Measurements from ENCODE around the gene CDC42BPG. TPM values are rescaled to one million over a fixed set of nuclear protein-coding genes. Genes with fewer than 3 reads are reported as not detected.

Gene CDC42BPG
- total RNA-seq, 1 experiment from 2014 or later, result 4.1 TPM

- 0 out of 2 replicates have a peak, but pooled peaks cover 4% of the 10 kb centered on the region for H3K4me1 ChIP-seq (ENCODE audit: control insufficient read depth, insufficient read depth, low read length)
- no peak for ATAC-seq
- no peaks in the 10 kb centered on the region for H3K27me3 ChIP-seq (ENCODE audit: control insufficient read depth, insufficient read depth, low read length)
- no peak overlapping the region for H3K27ac ChIP-seq (ENCODE audit: low read length)
- intact Hi-C loops (cut with micrococcal nuclease; ENCODE audit: unreplicated experiment) (no loop called here), in situ Hi-C loops (cut with HindIII; ENCODE audit: low pct_unique_long_range_greater_than_20kb, low sequenced_read_pairs) (no loop called here)
- ChIA-PET POLR2A (interaction anchor here (0.5 kb wide), 1 partner anchor 173 kb away, joined by 10 read pairs; no protein-coding TSS in a partner anchor), CTCF (no interaction called here)
- H3K9me3 ChIP-seq (ENCODE audit: control insufficient read depth, insufficient read depth, low read depth, low read length), result no peaks in the 10 kb centered on the region
- DNase-seq (ENCODE audit: low read depth, low spot score), result no peak
- TF ChIP-seq TCF7L2 (IDR thresholded peaks at IDR 0.05; ENCODE audit: low read depth, low read length) (no peak), POLR2AphosphoS5 (IDR thresholded peaks at IDR 0.05; ENCODE audit: low read depth, low read length) (no peak)
- no peaks in the 10 kb centered on the region; the same call in 1 of the 2 replicates for H3K36me3 ChIP-seq (ENCODE audit: control insufficient read depth, insufficient read depth, low read length)
- BruUV-seq (replicated peaks), result no TSS peak
- H3K4me3 ChIP-seq (ENCODE audit: low read depth in 2 of 2, low read length in 2 of 2), result no peak overlapping the region
These were observed 47.5 kb downstream of the CDC42BPG start for GRCh38 chr11:64796757-64797541.

DNA sequence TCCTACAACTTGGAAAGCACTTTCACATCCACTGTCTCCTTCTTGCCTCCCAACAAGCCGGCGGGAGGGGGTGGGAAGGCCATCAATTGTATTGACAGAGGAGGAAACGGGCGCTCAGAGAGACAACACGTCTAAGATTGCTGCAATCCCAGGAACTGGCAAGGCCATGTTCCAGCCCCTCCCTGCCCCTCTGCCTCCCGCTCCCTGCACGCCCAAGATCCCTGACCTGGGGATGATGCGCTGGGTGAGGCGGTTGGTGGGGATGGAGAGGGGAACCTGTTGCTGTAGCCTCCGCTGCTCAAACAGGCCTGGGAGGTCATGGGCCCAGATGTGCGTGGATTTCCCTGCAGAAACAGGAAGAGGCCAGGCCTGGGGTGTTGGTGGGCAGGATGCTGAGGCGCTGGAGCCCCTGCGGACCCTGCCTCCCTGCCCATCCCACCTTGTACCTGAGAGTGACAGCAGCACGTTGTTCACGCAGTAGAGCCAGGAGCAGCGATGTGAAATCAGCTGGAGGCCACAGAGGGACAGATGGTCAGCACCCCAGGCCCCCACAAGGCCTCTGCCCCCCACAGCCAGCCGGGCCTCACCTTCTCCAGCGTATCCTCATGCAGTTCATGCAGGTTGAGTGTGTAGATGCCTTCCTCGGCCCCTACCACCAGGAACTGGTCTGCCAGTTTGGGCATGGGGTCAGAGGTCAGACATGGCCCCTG, 48.3 kb downstream of the CDC42BPG start:
- intact Hi-C loops (cut with micrococcal nuclease; ENCODE audit: unreplicated experiment), result no loop called here
- ChIA-PET CTCF (no interaction called here), POLR2A (no interaction called here)
- Histone ChIP-seq H3K36me3 (ENCODE audit: control insufficient read depth, insufficient read depth, low read length) (no peaks in the 10 kb centered on the region; the same call in 1 of the 2 replicates), H3K4me1 (ENCODE audit: control insufficient read depth, insufficient read depth, low read length) (no peaks in the 10 kb centered on the region), H3K9me3 (ENCODE audit: control insufficient read depth, insufficient read depth, low read depth, low read length) (no peaks in the 10 kb centered on the region), H3K27me3 (ENCODE audit: control insufficient read depth, insufficient read depth, low read length) (no peaks in the 10 kb centered on the region), H3K4me3 (ENCODE audit: low read depth in 2 of 2, low read length in 2 of 2) (no peak overlapping the region), H3K27ac (ENCODE audit: low read length) (no peak overlapping the region)
- in situ Hi-C loops (cut with HindIII; ENCODE audit: low pct_unique_long_range_greater_than_20kb, low sequenced_read_pairs), result no loop called here
- TF ChIP-seq, protein P1, sequence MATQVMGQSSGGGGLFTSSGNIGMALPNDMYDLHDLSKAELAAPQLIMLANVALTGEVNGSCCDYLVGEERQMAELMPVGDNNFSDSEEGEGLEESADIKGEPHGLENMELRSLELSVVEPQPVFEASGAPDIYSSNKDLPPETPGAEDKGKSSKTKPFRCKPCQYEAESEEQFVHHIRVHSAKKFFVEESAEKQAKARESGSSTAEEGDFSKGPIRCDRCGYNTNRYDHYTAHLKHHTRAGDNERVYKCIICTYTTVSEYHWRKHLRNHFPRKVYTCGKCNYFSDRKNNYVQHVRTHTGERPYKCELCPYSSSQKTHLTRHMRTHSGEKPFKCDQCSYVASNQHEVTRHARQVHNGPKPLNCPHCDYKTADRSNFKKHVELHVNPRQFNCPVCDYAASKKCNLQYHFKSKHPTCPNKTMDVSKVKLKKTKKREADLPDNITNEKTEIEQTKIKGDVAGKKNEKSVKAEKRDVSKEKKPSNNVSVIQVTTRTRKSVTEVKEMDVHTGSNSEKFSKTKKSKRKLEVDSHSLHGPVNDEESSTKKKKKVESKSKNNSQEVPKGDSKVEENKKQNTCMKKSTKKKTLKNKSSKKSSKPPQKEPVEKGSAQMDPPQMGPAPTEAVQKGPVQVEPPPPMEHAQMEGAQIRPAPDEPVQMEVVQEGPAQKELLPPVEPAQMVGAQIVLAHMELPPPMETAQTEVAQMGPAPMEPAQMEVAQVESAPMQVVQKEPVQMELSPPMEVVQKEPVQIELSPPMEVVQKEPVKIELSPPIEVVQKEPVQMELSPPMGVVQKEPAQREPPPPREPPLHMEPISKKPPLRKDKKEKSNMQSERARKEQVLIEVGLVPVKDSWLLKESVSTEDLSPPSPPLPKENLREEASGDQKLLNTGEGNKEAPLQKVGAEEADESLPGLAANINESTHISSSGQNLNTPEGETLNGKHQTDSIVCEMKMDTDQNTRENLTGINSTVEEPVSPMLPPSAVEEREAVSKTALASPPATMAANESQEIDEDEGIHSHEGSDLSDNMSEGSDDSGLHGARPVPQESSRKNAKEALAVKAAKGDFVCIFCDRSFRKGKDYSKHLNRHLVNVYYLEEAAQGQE (IDR thresholded peaks at IDR 0.05; ENCODE audit: insufficient read depth in 1 of 2, low read depth in 2 of 2, low read length in 1 of 2), result no peak
- TF ChIP-seq SIN3A (IDR thresholded peaks at IDR 0.05; ENCODE audit: borderline replicate concordance, insufficient read depth, low read depth, low read length) (no peak), TCF7L2 (IDR thresholded peaks at IDR 0.05; ENCODE audit: low read depth, low read length) (no peak), POLR2AphosphoS5 (IDR thresholded peaks at IDR 0.05; ENCODE audit: low read depth, low read length) (no peak), CTCF (IDR thresholded peaks at IDR 0.05) (no peak)
- ATAC-seq (no peak), DNase-seq (ENCODE audit: low read depth, low spot score) (no peak)
- BruUV-seq (replicated peaks), result no TSS peak
